ENCODE data around the gene MAP6D1. TPM values are rescaled to one million over a fixed set of nuclear protein-coding genes. Genes with fewer than 3 reads are reported as not detected.
"Not testable (repeated sequence)": the region's sequence is repeated elsewhere in the genome, so short reads cannot be mapped to it uniquely, and the experiment has no call there.

Gene MAP6D1
- total RNA-seq, 2 experiments from 2014 or later, result 0.88 to 1.1 TPM

DNA sequence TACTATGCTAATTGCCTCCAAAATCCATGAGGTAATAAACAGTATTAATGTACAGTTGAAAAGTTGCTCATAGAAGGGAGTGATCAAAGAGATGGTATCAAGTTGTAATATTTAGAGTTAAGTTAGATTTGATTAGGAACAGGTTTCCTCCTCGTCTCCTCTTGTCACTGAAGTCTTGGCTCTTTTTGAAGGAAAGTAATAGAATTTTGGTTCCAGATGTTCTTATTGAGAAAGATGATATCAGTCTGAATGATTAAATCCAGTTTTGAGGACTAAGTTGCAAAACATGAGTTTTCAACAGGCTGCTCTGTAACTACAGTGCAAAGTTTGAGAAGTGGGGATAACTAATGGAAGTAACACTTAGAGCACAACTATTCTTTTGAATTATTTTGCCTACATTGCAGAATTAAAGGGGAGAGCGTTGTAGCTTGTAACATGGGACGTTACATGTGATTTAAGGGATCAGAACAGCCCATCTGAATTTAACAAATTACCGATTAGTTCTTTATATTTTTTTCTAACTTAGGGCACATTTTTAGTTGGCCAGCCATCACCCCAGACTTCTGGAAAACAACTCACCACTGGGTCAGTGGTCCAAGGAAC is 48.3 kb downstream of the MAP6D1 start:
- Histone ChIP-seq H3K4me1 (ENCODE audit: insufficient read depth, low read length, poor library complexity, severe bottlenecking) (no peaks in the 10 kb centered on the region), H3K79me2 (ENCODE audit: insufficient read depth, low read depth, low read length) (no peaks in the 10 kb centered on the region), H3K36me3 (ENCODE audit: insufficient read depth, low read length) (peaks cover 93% of the 10 kb centered on the region), H4K20me1 (ENCODE audit: insufficient read depth, low read length) (no peaks in the 10 kb centered on the region), H3K4me3 (ENCODE audit: low read depth, low read length, poor library complexity, severe bottlenecking) (no peak overlapping the region), H3K27ac (ENCODE audit: low read depth, low read length, poor library complexity, severe bottlenecking) (no peak overlapping the region), H2AFZ (ENCODE audit: low read length) (no peak overlapping the region), H3K4me2 (ENCODE audit: low read length) (no peak overlapping the region), H3K9me3 (ENCODE audit: low read length) (no peaks in the 10 kb centered on the region), H3K9me2 (ENCODE audit: insufficient read depth, low read length) (no peaks in the 10 kb centered on the region)
- ChIA-PET CTCF (ENCODE audit: unreplicated experiment) (no interaction called here), POLR2A (interaction anchor here (0.7 kb wide), 1 partner anchor 297 kb away, joined by 5 read pairs; no protein-coding TSS in a partner anchor)
- intact Hi-C loops (cut with micrococcal nuclease; ENCODE audit: unreplicated experiment), result no loop called here
- DNase-seq (ENCODE audit: low spot score), result no peak
- BruUV-seq (replicated peaks), result no TSS peak
- TF ChIP-seq, protein P1, sequence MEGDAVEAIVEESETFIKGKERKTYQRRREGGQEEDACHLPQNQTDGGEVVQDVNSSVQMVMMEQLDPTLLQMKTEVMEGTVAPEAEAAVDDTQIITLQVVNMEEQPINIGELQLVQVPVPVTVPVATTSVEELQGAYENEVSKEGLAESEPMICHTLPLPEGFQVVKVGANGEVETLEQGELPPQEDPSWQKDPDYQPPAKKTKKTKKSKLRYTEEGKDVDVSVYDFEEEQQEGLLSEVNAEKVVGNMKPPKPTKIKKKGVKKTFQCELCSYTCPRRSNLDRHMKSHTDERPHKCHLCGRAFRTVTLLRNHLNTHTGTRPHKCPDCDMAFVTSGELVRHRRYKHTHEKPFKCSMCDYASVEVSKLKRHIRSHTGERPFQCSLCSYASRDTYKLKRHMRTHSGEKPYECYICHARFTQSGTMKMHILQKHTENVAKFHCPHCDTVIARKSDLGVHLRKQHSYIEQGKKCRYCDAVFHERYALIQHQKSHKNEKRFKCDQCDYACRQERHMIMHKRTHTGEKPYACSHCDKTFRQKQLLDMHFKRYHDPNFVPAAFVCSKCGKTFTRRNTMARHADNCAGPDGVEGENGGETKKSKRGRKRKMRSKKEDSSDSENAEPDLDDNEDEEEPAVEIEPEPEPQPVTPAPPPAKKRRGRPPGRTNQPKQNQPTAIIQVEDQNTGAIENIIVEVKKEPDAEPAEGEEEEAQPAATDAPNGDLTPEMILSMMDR (conservative IDR thresholded peaks at IDR 0.05; ENCODE audit: low read length), result no peak
- TF ChIP-seq EZH2phosphoT487 (IDR thresholded peaks at IDR 0.05; ENCODE audit: borderline replicate concordance, low read depth, low read length), result no peak

DNA sequence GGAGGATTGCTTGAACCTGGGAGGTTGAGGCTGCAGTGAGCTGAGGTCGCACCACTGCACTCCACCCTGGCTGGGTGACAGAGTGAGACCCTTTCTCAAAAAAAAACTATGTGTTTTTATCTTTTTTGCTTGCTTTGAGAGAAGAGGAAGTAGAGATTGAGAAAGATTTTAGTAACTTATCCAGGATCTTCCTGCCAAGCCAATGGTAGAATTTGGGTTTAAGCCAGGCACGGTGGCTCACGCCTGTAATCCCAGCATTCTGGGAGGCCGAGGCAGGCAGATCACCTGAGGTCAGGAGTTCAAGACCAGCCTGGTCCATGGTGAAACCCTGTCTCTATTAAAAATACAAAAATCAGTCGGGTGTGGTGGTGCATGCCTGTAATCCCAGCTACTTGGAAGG is 48.9 kb downstream of the MAP6D1 start:
- H3K36me3 ChIP-seq (ENCODE audit: insufficient read depth, low read length), result peaks cover 95% of the 10 kb centered on the region
- H3K9me2 ChIP-seq (ENCODE audit: insufficient read depth, low read length); H2AFZ ChIP-seq (ENCODE audit: low read length); H3K27ac ChIP-seq (ENCODE audit: low read depth, low read length, poor library complexity, severe bottlenecking); CTCF ChIA-PET (ENCODE audit: unreplicated experiment); intact Hi-C loops (cut with micrococcal nuclease; ENCODE audit: unreplicated experiment); BruUV-seq (replicated peaks); H3K79me2 ChIP-seq (ENCODE audit: insufficient read depth, low read depth, low read length); DNase-seq (ENCODE audit: low spot score); H3K4me1 ChIP-seq (ENCODE audit: insufficient read depth, low read length, poor library complexity, severe bottlenecking); H3K9me3 ChIP-seq (ENCODE audit: low read length); H4K20me1 ChIP-seq (ENCODE audit: insufficient read depth, low read length); H3K4me2 ChIP-seq (ENCODE audit: low read length); H3K4me3 ChIP-seq (ENCODE audit: low read depth, low read length, poor library complexity, severe bottlenecking): not testable (repeated sequence)
- POLR2A ChIA-PET, result interaction anchor here (0.7 kb wide), 1 partner anchor 488 kb away, joined by 3 read pairs; no protein-coding TSS in a partner anchor

DNA sequence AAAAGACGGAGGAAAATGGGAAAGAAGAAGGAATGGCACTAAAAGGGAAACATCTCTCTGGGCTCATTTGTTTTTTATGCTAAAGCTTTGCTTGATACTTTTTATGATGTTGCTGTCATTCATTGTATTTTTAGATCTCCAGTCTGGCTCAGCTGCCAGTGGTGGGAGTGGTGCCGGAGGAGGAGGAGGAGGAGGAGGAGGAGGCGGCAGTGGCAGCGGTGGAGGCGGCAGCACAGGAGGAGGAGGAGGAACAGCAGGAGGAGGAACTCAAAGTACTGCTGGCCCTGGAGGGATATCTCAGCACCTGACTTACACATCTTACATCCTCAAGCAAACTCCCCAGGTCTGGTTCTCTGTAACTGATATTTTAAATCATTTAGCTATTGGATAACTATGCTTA is 49.6 kb downstream of the MAP6D1 start:
- Histone ChIP-seq H3K27ac (ENCODE audit: low read depth, low read length, poor library complexity, severe bottlenecking) (no peak overlapping the region), H2AFZ (ENCODE audit: low read length) (no peak overlapping the region), H3K4me1 (ENCODE audit: insufficient read depth, low read length, poor library complexity, severe bottlenecking) (no peaks in the 10 kb centered on the region), H3K4me3 (ENCODE audit: low read depth, low read length, poor library complexity, severe bottlenecking) (no peak overlapping the region), H3K36me3 (ENCODE audit: insufficient read depth, low read length) (peaks cover 93% of the 10 kb centered on the region), H4K20me1 (ENCODE audit: insufficient read depth, low read length) (no peaks in the 10 kb centered on the region), H3K9me2 (ENCODE audit: insufficient read depth, low read length) (no peaks in the 10 kb centered on the region), H3K4me2 (ENCODE audit: low read length) (no peak overlapping the region), H3K79me2 (ENCODE audit: insufficient read depth, low read depth, low read length) (no peaks in the 10 kb centered on the region), H3K9me3 (ENCODE audit: low read length) (no peaks in the 10 kb centered on the region)
- CTCF ChIA-PET (ENCODE audit: unreplicated experiment), result no interaction called here
- DNase-seq (ENCODE audit: low spot score), result no peak
- no TSS peak for BruUV-seq (replicated peaks)
- intact Hi-C loops (cut with micrococcal nuclease; ENCODE audit: unreplicated experiment), result no loop called here
- POLR2A ChIA-PET, result interaction anchor here (0.7 kb wide), 1 partner anchor 487 kb away, joined by 3 read pairs; no protein-coding TSS in a partner anchor
- TF ChIP-seq, protein P1 (conservative IDR thresholded peaks at IDR 0.05; ENCODE audit: low read length), result no peak
- no peak for TF ChIP-seq EZH2phosphoT487 (IDR thresholded peaks at IDR 0.05; ENCODE audit: borderline replicate concordance, low read depth, low read length)
